Measurements from ENCODE around the gene SLC9A8. TPM values are rescaled to one million over a fixed set of nuclear protein-coding genes. Genes with fewer than 3 reads are reported as not detected.
A peak's percentile ranks its signal among the peaks of the same experiment; 100 is the strongest.

SLC9A8 gene
- total RNA-seq, 1 experiment from 2014 or later, result 21.4 TPM

DNA sequence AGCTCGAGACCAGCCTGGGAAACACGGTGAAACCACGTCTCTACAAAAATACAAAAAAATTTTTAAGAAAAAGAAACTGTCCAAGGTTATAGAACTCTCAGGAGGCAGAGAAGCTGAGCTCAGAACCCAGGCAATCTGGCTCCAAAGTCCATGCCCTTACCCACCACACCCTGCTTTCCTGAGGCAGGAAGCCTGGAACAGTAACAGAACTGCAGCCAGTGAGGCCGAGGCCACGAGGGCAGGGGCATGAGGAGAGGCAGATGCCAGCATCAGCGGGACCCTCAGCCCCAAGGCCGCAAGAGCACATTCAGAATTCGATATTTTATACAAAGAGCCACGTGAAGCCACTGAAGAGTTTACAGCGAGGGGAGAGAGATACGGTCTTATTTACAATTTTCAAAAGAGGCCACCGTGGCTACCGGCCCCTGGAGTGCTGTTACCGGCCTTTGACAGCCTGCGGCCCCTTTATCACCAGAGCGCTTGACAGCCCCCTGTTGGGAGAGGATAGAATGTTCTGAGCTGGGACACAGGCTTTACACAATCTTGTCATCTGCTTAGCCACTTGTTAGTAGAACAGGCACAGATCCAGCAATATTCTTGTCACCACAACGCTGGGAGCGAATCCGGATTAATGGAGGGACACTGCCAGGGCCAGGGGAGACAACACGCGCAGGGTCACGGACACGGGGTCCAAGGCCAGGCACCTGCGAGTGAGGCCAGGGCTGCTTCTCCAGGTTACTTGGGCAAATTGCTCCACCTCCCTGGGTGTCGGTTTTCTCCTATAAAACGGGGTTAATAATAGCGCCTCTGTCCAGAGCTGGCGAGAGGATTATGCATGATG, 97.1 kb downstream of the SLC9A8 start:
- Histone ChIP-seq H3K79me2 (ENCODE audit: low read depth) (peaks cover 55% of the 10 kb centered on the region), H3K9me3 (ENCODE audit: insufficient read depth, low read depth) (no peaks in the 10 kb centered on the region), H3K4me1 (replicated peaks; ENCODE audit: insufficient read depth) (peaks cover 16% of the 10 kb centered on the region), H3K27ac (no peak overlapping the region), H3K4me2 (no peak overlapping the region), H3K27me3 (ENCODE audit: insufficient read depth, low read depth) (no peaks in the 10 kb centered on the region), H3K4me3 (no peak overlapping the region), H3F3A (ENCODE audit: insufficient read depth, low read depth) (no peaks in the 10 kb centered on the region; the same call in 1 of the 2 replicates), H3K36me3 (ENCODE audit: low read depth) (peaks cover 40% of the 10 kb centered on the region), H3K9me2 (ENCODE audit: insufficient read depth) (no peaks in the 10 kb centered on the region), H4K20me1 (ENCODE audit: insufficient read depth) (peaks cover 51% of the 10 kb centered on the region), H2AFZ (no peak overlapping the region)
- TF ChIP-seq, protein P1, sequence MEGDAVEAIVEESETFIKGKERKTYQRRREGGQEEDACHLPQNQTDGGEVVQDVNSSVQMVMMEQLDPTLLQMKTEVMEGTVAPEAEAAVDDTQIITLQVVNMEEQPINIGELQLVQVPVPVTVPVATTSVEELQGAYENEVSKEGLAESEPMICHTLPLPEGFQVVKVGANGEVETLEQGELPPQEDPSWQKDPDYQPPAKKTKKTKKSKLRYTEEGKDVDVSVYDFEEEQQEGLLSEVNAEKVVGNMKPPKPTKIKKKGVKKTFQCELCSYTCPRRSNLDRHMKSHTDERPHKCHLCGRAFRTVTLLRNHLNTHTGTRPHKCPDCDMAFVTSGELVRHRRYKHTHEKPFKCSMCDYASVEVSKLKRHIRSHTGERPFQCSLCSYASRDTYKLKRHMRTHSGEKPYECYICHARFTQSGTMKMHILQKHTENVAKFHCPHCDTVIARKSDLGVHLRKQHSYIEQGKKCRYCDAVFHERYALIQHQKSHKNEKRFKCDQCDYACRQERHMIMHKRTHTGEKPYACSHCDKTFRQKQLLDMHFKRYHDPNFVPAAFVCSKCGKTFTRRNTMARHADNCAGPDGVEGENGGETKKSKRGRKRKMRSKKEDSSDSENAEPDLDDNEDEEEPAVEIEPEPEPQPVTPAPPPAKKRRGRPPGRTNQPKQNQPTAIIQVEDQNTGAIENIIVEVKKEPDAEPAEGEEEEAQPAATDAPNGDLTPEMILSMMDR (conservative IDR thresholded peaks at IDR 0.05), result no peak; the same call in 1 of the 2 replicates
- TF ChIP-seq EZH2 (IDR thresholded peaks at IDR 0.05; ENCODE audit: low read depth), result no peak
- DNase-seq, result no peak
- ChIA-PET CTCF (no interaction called here), POLR2A (ENCODE audit: unreplicated experiment) (no interaction called here)
- intact Hi-C loops (cut with micrococcal nuclease; ENCODE audit: unreplicated experiment), result no loop called here
- BruUV-seq (replicated peaks), result no TSS peak

DNA sequence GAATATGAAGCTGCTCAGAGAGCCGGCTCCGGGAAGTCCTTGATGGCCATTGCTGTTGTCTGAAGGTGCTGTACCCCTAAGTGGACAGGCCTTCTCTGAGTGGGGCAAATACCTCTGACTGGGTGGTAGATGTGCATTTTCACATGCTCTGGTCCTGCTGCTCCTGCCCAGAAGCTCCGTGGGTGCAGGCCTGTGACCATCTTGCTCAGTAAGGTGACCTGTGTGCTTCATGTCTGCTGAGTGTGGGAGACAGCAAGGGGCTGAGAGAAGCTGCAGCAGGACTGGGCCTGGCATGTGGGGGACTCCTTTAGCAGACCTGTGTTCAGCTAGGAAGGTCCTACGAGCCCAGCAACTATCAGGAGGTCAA, 97.7 kb downstream of the SLC9A8 start:
- ChIA-PET POLR2A (ENCODE audit: unreplicated experiment) (no interaction called here), CTCF (interaction anchor here (0.7 kb wide), 1 partner anchor 427 kb away, joined by 3 read pairs; no protein-coding TSS in a partner anchor)
- no peak overlapping the region for H2AFZ ChIP-seq
- no peak overlapping the region for H3K4me2 ChIP-seq
- H4K20me1 ChIP-seq (ENCODE audit: insufficient read depth), result peaks cover 51% of the 10 kb centered on the region
- intact Hi-C loops (cut with micrococcal nuclease; ENCODE audit: unreplicated experiment), result no loop called here
- H3K27me3 ChIP-seq (ENCODE audit: insufficient read depth, low read depth), result no peaks in the 10 kb centered on the region
- H3F3A ChIP-seq (ENCODE audit: insufficient read depth, low read depth), result no peaks in the 10 kb centered on the region; the same call in 1 of the 2 replicates
- H3K4me3 ChIP-seq, result no peak overlapping the region
- no peak for TF ChIP-seq EZH2 (IDR thresholded peaks at IDR 0.05; ENCODE audit: low read depth)
- H3K4me1 ChIP-seq (replicated peaks; ENCODE audit: insufficient read depth), result peaks cover 16% of the 10 kb centered on the region
- H3K36me3 ChIP-seq (ENCODE audit: low read depth), result peaks cover 36% of the 10 kb centered on the region
- no peaks in the 10 kb centered on the region for H3K9me3 ChIP-seq (ENCODE audit: insufficient read depth, low read depth)
- H3K9me2 ChIP-seq (ENCODE audit: insufficient read depth), result no peaks in the 10 kb centered on the region
- H3K79me2 ChIP-seq (ENCODE audit: low read depth), result peaks cover 57% of the 10 kb centered on the region
- H3K27ac ChIP-seq, result no peak overlapping the region
- no peak for DNase-seq
- BruUV-seq (replicated peaks), result no TSS peak

DNA sequence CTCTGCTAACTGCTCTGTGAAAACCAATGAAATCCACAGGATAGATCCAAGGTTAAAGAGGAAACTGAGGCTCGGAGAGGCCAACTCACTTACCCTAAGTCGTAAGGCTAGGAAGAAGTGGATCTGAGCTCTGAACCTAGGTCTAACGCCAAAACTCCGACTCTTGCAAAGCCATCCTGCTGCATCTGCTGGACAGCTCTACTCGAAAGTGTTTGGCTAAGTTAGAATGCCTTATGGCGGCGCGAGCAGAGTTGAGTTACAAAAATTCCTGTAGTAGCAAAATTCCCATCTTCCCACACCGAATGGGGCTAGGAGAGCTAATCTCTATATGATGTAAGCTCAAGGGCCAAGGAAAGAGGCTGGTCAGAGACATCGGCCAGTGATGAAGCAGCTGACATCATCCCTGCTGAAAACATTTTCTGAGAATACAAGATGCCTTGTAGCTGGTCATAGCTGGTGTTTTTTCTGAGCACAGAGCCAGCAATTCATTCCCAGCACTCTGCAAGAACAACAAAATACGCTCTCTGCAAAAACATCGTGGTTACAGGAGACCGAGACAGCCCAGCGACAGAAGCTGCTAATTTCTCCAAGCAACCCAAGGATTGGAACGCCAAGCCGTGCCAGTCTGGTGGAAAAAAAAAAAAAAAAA, 100.9 kb downstream of the SLC9A8 start:
- intact Hi-C loops (cut with micrococcal nuclease; ENCODE audit: unreplicated experiment), result no loop called here
- Histone ChIP-seq H3K4me3 (peak overlapping the region; percentile 90; the same call in 1 of the 2 replicates), H3K27me3 (ENCODE audit: insufficient read depth, low read depth) (no peaks in the 10 kb centered on the region), H3K36me3 (ENCODE audit: low read depth) (peaks cover 14% of the 10 kb centered on the region; the same call in 1 of the 2 replicates), H3K27ac (no peak overlapping the region), H3K9me2 (ENCODE audit: insufficient read depth) (no peaks in the 10 kb centered on the region), H2AFZ (no peak overlapping the region), H3K4me1 (replicated peaks; ENCODE audit: insufficient read depth) (peaks cover 32% of the 10 kb centered on the region), H3K79me2 (ENCODE audit: low read depth) (peaks cover 57% of the 10 kb centered on the region), H3F3A (ENCODE audit: insufficient read depth, low read depth) (peaks cover 31% of the 10 kb centered on the region), H3K9me3 (ENCODE audit: insufficient read depth, low read depth) (no peaks in the 10 kb centered on the region), H4K20me1 (ENCODE audit: insufficient read depth) (peaks cover 45% of the 10 kb centered on the region), H3K4me2 (peak overlapping the region; percentile 86)
- no peak for DNase-seq
- TF ChIP-seq, protein P1 (conservative IDR thresholded peaks at IDR 0.05), result no peak
- TF ChIP-seq EZH2 (IDR thresholded peaks at IDR 0.05; ENCODE audit: low read depth), result no peak
- ChIA-PET CTCF (interaction anchor here (0.6 kb wide), 2 partner anchors 12 to 18 kb away, joined by 7 to 9 read pairs; no protein-coding TSS in a partner anchor), POLR2A (ENCODE audit: unreplicated experiment) (no interaction called here)
- BruUV-seq (replicated peaks), result TSS peak; percentile 31
